ENCODE results near the gene SPEG.

Gene SPEG

DNA sequence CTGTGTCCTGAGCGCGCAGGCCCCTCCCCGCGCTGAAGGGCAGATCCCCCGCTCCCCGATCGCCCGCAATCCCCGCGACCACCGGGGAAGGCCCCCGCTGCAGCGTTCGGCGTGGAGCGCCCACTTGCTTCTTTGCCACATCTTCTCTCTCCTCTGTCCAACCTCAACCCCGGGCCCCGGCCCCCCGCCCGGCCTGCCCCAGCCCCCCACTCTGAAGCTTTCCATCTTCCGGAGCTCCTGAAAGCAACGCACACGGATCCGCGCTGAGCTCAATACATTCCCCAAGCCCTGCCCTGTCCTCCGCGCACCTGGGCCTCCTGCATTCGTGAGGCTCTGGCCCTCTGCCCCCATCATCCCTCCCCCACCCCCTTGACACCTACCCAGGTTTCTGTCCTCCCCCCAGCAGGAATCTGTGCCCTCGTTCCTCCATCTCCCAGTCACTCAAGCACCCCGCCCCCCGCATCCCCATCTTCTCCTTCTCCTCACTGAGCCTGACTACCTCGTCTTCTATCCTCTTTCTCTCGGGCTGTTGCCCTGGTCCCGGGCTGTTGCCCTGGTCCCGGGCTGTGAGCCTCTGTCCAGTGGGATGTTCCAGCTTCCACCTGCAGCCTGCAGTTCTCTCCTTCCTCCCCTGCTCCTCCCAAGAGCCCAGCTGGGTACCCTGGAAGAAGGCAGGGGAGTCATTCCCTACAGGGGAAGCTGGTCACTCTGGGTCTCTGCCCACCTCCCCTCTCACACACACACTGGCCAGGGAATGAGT is 7.8 kb downstream of the SPEG start:
- in situ Hi-C loops (cut with HindIII; ENCODE audit: low sequenced_read_pairs) = no loop called here
- DNase-seq (ENCODE audit: low read depth) = no peak
- peak overlapping the region; percentile 47 for H3K4me3 ChIP-seq (ENCODE audit: low read depth, low read length)
- no peak for TF ChIP-seq CTCF (IDR thresholded peaks at IDR 0.05; ENCODE audit: low read depth, low read length, missing control alignments)

- in situ Hi-C loops (cut with HindIII; ENCODE audit: low sequenced_read_pairs) = no loop called here
- no peak for TF ChIP-seq CTCF (IDR thresholded peaks at IDR 0.05; ENCODE audit: low read depth, low read length, missing control alignments)
- DNase-seq (ENCODE audit: low read depth) = no peak
- H3K4me3 ChIP-seq (ENCODE audit: low read depth, low read length) = peak overlapping the region; percentile 47
These were observed 8.5 kb downstream of the SPEG start for GRCh38 chr2:219443016-219443696.

DNA sequence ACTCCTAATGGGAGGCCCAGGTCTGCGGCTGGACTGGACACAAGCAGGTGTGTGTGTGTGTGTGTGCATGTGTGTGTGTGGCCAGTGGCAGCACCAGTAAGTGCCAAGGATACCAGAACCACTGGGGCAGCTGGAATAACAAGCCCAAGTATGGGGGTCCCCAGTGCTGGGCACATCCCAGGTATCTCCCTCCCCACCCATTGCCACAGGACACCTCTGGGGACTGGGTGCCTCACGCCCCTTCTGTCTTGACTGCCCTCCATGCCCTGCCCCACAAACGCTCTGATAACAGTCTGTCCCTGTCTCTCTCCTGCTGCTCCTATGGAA is 9.0 kb downstream of the SPEG start:
- DNase-seq (ENCODE audit: low read depth) = no peak
- in situ Hi-C loops (cut with HindIII; ENCODE audit: low sequenced_read_pairs) = no loop called here
- no peak for TF ChIP-seq CTCF (IDR thresholded peaks at IDR 0.05; ENCODE audit: low read depth, low read length, missing control alignments)
- H3K4me3 ChIP-seq (ENCODE audit: low read depth, low read length) = no peak overlapping the region

- no peak for TF ChIP-seq CTCF (IDR thresholded peaks at IDR 0.05; ENCODE audit: low read depth, low read length, missing control alignments)
- no peak for DNase-seq (ENCODE audit: low read depth)
- no peak overlapping the region for H3K4me3 ChIP-seq (ENCODE audit: low read depth, low read length)
- in situ Hi-C loops (cut with HindIII; ENCODE audit: low sequenced_read_pairs) = no loop called here
These were observed 10.0 kb downstream of the SPEG start for GRCh38 chr2:219444566-219445091.

- no peak for TF ChIP-seq CTCF (IDR thresholded peaks at IDR 0.05; ENCODE audit: low read depth, low read length, missing control alignments)
- no peak overlapping the region for H3K4me3 ChIP-seq (ENCODE audit: low read depth, low read length)
- no peak for DNase-seq (ENCODE audit: low read depth)
- in situ Hi-C loops (cut with HindIII; ENCODE audit: low sequenced_read_pairs) = no loop called here
These were observed 10.6 kb downstream of the SPEG start for GRCh38 chr2:219445220-219445640.

DNA sequence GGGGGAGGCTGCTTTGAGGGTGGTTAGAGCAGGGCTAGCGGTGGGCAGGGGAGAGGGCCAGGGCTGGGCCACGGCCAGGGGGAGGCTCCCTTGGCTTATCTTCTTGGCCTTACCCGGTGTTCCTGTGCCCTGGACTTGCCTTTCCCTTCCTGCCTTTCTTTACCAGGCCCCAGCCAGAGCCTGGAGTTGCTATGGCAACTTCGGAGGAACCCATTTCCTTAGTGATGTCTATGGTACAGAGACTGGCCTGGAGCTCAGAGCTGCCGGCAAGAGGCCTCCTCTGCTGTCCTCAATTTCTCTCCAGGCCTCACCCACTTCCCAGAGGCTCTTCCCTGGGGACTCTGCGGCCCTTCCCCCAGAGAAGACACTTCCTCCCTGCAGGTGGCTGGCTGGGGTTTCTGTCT is 11.5 kb downstream of the SPEG start:
- DNase-seq (ENCODE audit: low read depth) = no peak
- TF ChIP-seq CTCF (IDR thresholded peaks at IDR 0.05; ENCODE audit: low read depth, low read length, missing control alignments) = no peak
- in situ Hi-C loops (cut with HindIII; ENCODE audit: low sequenced_read_pairs) = no loop called here
- H3K4me3 ChIP-seq (ENCODE audit: low read depth, low read length) = no peak overlapping the region

Measured in astrocyte of the cerebellum (primary cell).